Mammary epithelial cell (primary cell): ENCODE results near the gene OR2A12.

Source experiments
- EZH2 ChIP-seq: IDR thresholded peaks from 2 replicates; pipeline ENCODE4 v1.6.1; 2012; ENCODE audit warnings: low read length, inconsistent platforms, borderline replicate concordance
- TF ChIP-seq, protein P1 (sequence below), 2 donors: IDR thresholded peaks in 1 of 2; conservative IDR thresholded peaks in 1 of 2; 2 replicates each; pipeline ENCODE4 v1.5.1; 2011 to 2012; ENCODE audit warnings: inconsistent platforms in 2 of 2, low read length in 2 of 2, mild to moderate bottlenecking in 2 of 2, control low read depth in 1 of 2, low read depth in 1 of 2; ENCODE audit not compliant: insufficient read depth in 1 of 2; ENCODE audit errors: extremely low read depth in 1 of 2

DNA sequence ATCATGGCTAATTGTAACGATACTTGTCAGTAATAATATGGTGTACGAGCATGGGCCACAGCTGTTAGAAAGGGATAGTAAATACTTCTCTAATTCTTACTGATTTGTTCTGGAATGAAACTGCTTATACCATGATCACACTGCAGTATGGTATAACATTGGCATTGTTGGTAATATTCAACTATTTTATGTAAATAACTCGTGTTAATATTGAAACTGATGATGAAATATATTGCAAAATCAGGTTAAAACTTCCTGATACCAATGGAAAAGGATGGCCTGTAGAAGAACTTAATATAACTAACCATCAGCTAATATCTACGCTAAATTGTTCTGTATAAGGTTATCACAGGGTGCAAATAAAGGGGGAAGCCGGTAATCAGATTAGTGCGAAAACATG is 47.2 kb downstream of the OR2A12 start:
- TF ChIP-seq, protein P1, sequence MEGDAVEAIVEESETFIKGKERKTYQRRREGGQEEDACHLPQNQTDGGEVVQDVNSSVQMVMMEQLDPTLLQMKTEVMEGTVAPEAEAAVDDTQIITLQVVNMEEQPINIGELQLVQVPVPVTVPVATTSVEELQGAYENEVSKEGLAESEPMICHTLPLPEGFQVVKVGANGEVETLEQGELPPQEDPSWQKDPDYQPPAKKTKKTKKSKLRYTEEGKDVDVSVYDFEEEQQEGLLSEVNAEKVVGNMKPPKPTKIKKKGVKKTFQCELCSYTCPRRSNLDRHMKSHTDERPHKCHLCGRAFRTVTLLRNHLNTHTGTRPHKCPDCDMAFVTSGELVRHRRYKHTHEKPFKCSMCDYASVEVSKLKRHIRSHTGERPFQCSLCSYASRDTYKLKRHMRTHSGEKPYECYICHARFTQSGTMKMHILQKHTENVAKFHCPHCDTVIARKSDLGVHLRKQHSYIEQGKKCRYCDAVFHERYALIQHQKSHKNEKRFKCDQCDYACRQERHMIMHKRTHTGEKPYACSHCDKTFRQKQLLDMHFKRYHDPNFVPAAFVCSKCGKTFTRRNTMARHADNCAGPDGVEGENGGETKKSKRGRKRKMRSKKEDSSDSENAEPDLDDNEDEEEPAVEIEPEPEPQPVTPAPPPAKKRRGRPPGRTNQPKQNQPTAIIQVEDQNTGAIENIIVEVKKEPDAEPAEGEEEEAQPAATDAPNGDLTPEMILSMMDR (conservative IDR thresholded peaks at IDR 0.05 in 1 of 2, IDR thresholded peaks at IDR 0.05 in 1 of 2; ENCODE audit: extremely low read depth in 1 of 2, insufficient read depth in 1 of 2, low read depth in 1 of 2, low read length in 2 of 2), result no peak
- no peak for TF ChIP-seq EZH2
